HEK293 (cell line): ENCODE results near the gene SET.

Source experiments
- IKZF3 ChIP-seq: fragments of 450-650 bp; IDR thresholded peaks from 2 replicates; pipeline ENCODE4 v1.5.0; 2018; ENCODE audit warnings: missing biosample characterization, mild to moderate bottlenecking, missing genetic modification characterization, moderate library complexity
- MYNN ChIP-seq: fragments of 450-650 bp; formaldehyde crosslinking; IDR thresholded peaks from 2 replicates; pipeline ENCODE4 v1.5.1; 2016; ENCODE audit warnings: missing biosample characterization, missing genetic modification characterization, borderline replicate concordance
- RBAK ChIP-seq: fragments of 450-650 bp; formaldehyde crosslinking; IDR thresholded peaks from 2 replicates; pipeline ENCODE4 v1.5.1; 2016; ENCODE audit warnings: missing biosample characterization, missing genetic modification characterization
- YY1 ChIP-seq: fragments of 450-650 bp; formaldehyde crosslinking; IDR thresholded peaks from 2 replicates; pipeline ENCODE4 v1.5.1; 2018; ENCODE audit warnings: missing biosample characterization, missing genetic modification characterization
- TF ChIP-seq, protein P1 (sequence below): fragments of 450-650 bp; formaldehyde crosslinking; IDR thresholded peaks from 2 replicates; pipeline ENCODE4 v1.5.1; 2016; ENCODE audit warnings: missing biosample characterization, missing genetic modification characterization

DNA sequence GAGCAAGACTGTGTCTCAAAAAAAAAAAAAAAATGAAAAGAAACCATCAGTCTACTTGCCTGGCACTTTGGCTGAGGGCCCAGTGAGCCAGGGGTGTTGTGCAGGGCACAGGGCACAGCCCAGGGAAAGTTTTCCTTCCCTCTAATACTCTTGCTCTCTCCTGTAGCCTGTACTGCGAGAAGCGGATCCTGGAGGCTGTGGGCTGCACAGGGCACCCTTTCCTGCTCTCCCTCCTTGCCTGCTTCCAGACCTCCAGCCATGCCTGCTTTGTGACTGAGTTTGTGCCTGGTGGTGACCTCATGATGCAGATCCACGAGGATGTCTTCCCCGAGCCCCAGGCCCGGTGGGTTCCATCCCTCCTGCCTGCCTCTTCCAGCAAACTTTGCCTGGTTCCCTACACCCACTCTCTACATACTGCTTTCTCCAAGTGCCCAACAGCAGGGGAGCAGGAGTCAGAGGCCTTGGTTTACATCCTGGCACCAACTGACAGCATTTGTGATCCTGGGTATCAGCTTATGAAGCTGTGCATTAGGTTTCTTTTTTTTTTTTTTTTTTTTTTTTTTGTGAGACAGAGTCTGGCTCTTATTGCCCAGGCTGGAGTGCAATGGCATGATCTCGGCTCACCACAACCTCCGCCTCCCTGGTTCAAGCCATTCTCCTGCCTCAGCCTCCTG lies 27.7 kb downstream of the SET start:
- TF ChIP-seq RBAK (tag by site-specific recombination) (no peak), MYNN (tag by site-specific recombination) (no peak), IKZF3 (tag by site-specific recombination) (no peak), YY1 (no peak)
- TF ChIP-seq, protein P1, sequence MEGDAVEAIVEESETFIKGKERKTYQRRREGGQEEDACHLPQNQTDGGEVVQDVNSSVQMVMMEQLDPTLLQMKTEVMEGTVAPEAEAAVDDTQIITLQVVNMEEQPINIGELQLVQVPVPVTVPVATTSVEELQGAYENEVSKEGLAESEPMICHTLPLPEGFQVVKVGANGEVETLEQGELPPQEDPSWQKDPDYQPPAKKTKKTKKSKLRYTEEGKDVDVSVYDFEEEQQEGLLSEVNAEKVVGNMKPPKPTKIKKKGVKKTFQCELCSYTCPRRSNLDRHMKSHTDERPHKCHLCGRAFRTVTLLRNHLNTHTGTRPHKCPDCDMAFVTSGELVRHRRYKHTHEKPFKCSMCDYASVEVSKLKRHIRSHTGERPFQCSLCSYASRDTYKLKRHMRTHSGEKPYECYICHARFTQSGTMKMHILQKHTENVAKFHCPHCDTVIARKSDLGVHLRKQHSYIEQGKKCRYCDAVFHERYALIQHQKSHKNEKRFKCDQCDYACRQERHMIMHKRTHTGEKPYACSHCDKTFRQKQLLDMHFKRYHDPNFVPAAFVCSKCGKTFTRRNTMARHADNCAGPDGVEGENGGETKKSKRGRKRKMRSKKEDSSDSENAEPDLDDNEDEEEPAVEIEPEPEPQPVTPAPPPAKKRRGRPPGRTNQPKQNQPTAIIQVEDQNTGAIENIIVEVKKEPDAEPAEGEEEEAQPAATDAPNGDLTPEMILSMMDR (tag by site-specific recombination): no peak
